Activated B cell treated with CpG ODN at 0.5 μM for 24 hours (primary cell): ENCODE data around the gene BRAP. TPM values are rescaled to one million over a fixed set of nuclear protein-coding genes. Genes with fewer than 3 reads are reported as not detected.

Source experiments
- ATAC-seq: fragments of 200-7000 bp; cut with Tn5 transposase; one replicate; pipeline ENCODE4 v1.10.0; 2021; ENCODE audit warnings: low read depth, mild to moderate bottlenecking, moderate library complexity
- CTCF ChIA-PET: fragments of 350-600 bp; sonication (Branson Sonifier 250); formaldehyde crosslinking; loops from one replicate; lab custom pipeline; 2021; ENCODE audit warnings: antibody characterized with exemption; lab: Charles Lee
- POLR2A ChIA-PET: fragments of 350-600 bp; sonication (Branson Sonifier 250); formaldehyde crosslinking; loops from one replicate; lab custom pipeline; 2021; ENCODE audit warnings: antibody characterized with exemption; lab: Charles Lee
- DNase-seq: peaks from one replicate; pipeline ENCODE4 v3.0.0; 2022
- H3K27ac Mint-ChIP-seq: one replicate; pipeline ENCODE4 v1.8.0; 2020; ENCODE audit warnings: mixed read lengths
- H3K27me3 Mint-ChIP-seq: one replicate; pipeline ENCODE4 v1.8.0; 2021; ENCODE audit warnings: mixed read lengths
- H3K36me3 Mint-ChIP-seq: one replicate; pipeline ENCODE4 v1.8.0; 2021; ENCODE audit warnings: low read depth, mixed read lengths
- H3K4me1 Mint-ChIP-seq: one replicate; pipeline ENCODE4 v1.8.0; 2021; ENCODE audit warnings: mixed read lengths
- H3K4me3 Mint-ChIP-seq: one replicate; pipeline ENCODE4 v1.8.0; 2020; ENCODE audit warnings: mild to moderate bottlenecking, mixed read lengths
- H3K9me3 Mint-ChIP-seq: one replicate; pipeline ENCODE4 v1.8.0; 2020; ENCODE audit warnings: mixed read lengths
- intact Hi-C: fragments of 100-400 bp; cut with micrococcal nuclease; formaldehyde crosslinking; loops from one replicate; pipeline ENCODE4 v1.15.1; 2024
- total RNA-seq: library from RNA; stranded (reverse); gene quantifications from 2 replicates; pipeline ENCODE4 v1.2.3, GENCODE V29; 2022
- TF ChIP-seq, protein P1 (sequence below): fragments of 200-600 bp; IDR thresholded peaks from one replicate; pipeline ENCODE4 v1.8.0; 2022; ENCODE audit warnings: antibody characterized with exemption, mild to moderate bottlenecking

BRAP gene, protein sequence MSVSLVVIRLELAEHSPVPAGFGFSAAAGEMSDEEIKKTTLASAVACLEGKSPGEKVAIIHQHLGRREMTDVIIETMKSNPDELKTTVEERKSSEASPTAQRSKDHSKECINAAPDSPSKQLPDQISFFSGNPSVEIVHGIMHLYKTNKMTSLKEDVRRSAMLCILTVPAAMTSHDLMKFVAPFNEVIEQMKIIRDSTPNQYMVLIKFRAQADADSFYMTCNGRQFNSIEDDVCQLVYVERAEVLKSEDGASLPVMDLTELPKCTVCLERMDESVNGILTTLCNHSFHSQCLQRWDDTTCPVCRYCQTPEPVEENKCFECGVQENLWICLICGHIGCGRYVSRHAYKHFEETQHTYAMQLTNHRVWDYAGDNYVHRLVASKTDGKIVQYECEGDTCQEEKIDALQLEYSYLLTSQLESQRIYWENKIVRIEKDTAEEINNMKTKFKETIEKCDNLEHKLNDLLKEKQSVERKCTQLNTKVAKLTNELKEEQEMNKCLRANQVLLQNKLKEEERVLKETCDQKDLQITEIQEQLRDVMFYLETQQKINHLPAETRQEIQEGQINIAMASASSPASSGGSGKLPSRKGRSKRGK
- total RNA-seq: 24.1 and 24.2 TPM in 2 replicates

DNA sequence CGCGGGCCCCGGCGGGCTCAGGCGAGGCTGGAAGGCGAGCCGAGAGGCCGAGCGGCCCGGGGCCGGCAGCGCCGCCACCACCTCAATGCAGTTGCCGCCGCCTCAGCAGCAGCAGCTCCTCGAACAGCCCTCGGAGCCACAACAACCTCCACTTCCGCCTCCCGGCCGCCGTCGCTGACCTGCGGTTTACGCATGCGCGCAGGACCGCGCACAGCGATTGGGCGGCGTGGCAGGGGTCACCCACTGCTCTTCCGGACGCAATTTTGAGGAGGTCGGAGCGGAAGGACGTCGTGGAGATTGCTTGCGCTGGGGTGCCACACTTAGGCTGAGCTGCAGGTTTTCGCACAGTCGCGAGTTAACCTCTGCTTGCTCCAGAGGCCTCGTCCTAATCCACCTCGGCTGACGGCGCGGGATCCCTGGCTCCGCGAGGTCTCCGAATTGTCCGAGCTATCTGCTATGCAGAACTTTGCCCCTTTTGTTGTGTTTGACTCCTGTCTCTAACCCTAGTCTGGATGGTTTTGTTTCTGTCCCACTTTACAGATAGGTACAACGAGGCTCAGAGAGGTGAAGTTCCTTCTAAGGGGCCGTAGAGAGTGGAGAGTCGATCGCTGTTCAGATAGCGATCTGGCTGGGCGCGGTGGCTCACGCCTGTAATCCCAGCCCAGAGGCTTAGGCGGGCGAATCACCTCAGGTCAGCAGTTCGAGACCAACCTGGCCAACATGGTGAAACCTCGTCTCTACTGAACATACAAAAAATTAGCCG is at the start of gene BRAP, which contains the start of gene ACAD10:
Gene BRAP (minus strand): TSS at position 146 of the 763 bp plus-strand sequence. CDS start 164 bp downstream, outside the sequence.
Gene ACAD10 (plus strand): TSS at position 243 of the 763 bp plus-strand sequence. CDS start 6,657 bp downstream, outside the sequence.
- ATAC-seq (peak; percentile 95), DNase-seq (peak; percentile 95)
- POLR2A ChIA-PET: interaction anchor here (0.5 to 3.1 kb wide), 22 partner anchors 12 to 1606 kb away, joined by 3 to 20 read pairs (median 4); partner anchors contain the start of genes ARPC3, ATXN2, ERP29 and FAM216A
- CTCF ChIA-PET: interaction anchor here (0.8 to 1.1 kb wide), 2 partner anchors 127 to 289 kb away, joined by 4 to 5 read pairs; no protein-coding TSS in a partner anchor
- H3K9me3 Mint-ChIP-seq: no peaks in the 10 kb centered on the region
- intact Hi-C loops: loop anchor here (1.0 to 10.0 kb wide), 7 partner anchors 79 to 731 kb away; partner anchors contain the start of genes ALDH2, ATXN2, HECTD4 and MAPKAPK5
- peak within 1 kb of the TSS; percentile 95 for H3K27ac Mint-ChIP-seq
- peak within 1 kb of the TSS; percentile 93 for H3K4me3 Mint-ChIP-seq
- no peaks in the 10 kb centered on the region for H3K27me3 Mint-ChIP-seq
- peaks cover 35% of the 10 kb centered on the region for H3K36me3 Mint-ChIP-seq
- H3K4me1 Mint-ChIP-seq: peaks cover 41% of the 10 kb centered on the region
- TF ChIP-seq, protein P1, sequence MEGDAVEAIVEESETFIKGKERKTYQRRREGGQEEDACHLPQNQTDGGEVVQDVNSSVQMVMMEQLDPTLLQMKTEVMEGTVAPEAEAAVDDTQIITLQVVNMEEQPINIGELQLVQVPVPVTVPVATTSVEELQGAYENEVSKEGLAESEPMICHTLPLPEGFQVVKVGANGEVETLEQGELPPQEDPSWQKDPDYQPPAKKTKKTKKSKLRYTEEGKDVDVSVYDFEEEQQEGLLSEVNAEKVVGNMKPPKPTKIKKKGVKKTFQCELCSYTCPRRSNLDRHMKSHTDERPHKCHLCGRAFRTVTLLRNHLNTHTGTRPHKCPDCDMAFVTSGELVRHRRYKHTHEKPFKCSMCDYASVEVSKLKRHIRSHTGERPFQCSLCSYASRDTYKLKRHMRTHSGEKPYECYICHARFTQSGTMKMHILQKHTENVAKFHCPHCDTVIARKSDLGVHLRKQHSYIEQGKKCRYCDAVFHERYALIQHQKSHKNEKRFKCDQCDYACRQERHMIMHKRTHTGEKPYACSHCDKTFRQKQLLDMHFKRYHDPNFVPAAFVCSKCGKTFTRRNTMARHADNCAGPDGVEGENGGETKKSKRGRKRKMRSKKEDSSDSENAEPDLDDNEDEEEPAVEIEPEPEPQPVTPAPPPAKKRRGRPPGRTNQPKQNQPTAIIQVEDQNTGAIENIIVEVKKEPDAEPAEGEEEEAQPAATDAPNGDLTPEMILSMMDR: no peak

DNA sequence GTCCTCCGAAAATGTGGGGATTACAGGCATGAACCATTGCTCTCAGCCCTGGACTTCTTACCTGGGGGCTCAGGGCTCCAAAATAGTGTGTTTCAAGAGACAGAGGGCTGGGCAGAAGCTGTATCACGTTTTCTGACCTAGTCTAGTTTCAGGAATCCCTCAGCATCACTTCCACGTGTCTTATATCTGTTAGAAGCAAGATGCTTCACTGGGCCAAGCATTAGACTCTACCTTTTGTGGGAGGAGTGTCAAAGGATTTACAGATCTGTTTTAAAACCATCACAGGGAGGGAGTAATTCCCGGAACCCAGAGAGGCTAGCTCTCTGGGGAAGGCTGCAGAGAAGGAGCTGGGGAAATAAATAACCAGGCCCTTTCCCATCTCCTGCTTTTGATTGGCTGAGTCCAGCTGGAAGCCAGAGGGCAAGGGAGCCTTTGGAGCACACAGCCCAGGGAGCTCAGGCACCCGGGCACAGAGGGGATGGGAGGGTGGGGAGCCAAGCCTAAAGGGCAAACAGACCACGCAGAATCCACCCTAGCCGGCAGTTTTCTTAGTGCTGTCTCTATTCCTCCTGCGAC is 47.7 kb upstream of the BRAP start:
- ChIA-PET POLR2A (no interaction called here), CTCF (no interaction called here)
- Mint-ChIP-seq H3K4me3 (no peak overlapping the region), H3K27me3 (no peaks in the 10 kb centered on the region), H3K9me3 (no peaks in the 10 kb centered on the region), H3K27ac (no peak overlapping the region), H3K4me1 (peaks cover 11% of the 10 kb centered on the region), H3K36me3 (peaks cover 60% of the 10 kb centered on the region)
- TF ChIP-seq, protein P1: no peak
- ATAC-seq (no peak), DNase-seq (no peak)
- intact Hi-C loops: no loop called here

DNA sequence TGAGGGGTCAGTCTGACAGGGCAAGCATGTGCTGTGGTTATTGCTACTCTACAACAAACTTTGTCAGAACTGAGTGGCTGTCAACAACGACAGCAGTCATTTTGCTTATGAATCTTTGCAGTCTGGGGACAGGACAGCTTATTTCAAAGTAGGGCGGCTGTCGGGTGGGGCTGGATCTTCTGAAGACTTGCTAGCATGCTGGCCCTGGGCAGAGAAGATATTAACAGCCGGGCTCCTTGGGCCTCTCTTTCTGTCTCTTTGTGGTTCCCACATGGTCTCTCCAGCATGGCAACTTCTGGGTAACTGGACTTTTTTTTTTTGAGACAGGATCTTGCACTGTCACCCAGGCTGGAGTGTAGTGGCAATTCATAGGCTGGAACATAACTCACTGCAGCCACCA is 47.0 kb upstream of the BRAP start:
- Mint-ChIP-seq H3K27me3 (no peaks in the 10 kb centered on the region), H3K4me1 (peaks cover 11% of the 10 kb centered on the region), H3K27ac (no peak overlapping the region), H3K36me3 (peaks cover 61% of the 10 kb centered on the region), H3K9me3 (no peaks in the 10 kb centered on the region), H3K4me3 (no peak overlapping the region)
- TF ChIP-seq, protein P1: no peak
- CTCF ChIA-PET: no interaction called here
- ATAC-seq: no peak
- no peak for DNase-seq
- POLR2A ChIA-PET: no interaction called here
- intact Hi-C loops: no loop called here

DNA sequence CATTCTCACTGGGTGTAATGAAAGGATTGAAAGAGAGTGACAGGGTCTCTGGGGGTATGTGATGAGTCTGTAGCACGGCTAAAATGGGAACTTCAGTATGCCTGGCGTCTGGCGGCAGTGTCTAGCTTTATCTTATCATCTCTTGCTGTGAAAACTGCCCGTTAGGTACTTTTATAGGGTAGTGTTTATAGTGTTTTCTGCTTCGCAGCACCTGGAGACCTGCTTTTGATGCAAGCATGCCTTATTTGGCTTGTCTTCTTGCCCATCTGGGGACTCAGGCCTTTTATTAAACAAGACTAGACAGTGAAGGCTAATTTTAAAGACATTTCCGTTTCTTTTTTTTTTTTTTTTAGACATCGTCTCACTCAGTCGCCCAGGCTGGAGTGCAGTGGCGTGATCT is 44.7 kb upstream of the BRAP start:
- H3K4me3 Mint-ChIP-seq: no peak overlapping the region

More for the DNA sequence above, 44.7 kb upstream of the BRAP start:
- TF ChIP-seq, protein P1: no peak
- ChIA-PET CTCF (interaction anchor here (1.6 kb wide), 1 partner anchor 83 kb away, joined by 5 read pairs; no protein-coding TSS in a partner anchor), POLR2A (interaction anchor here (0.6 kb wide), 1 partner anchor 1361 kb away, joined by 3 read pairs; no protein-coding TSS in a partner anchor)
- Mint-ChIP-seq H3K9me3 (no peaks in the 10 kb centered on the region), H3K4me1 (peaks cover 11% of the 10 kb centered on the region), H3K27ac (peak overlapping the region; percentile 76), H3K36me3 (peaks cover 53% of the 10 kb centered on the region), H3K27me3 (no peaks in the 10 kb centered on the region)
- ATAC-seq (peak; percentile 50), DNase-seq (no peak)
- intact Hi-C loops: no loop called here
